Activated CD8-positive, alpha-beta memory T cell treated with anti-CD3 and anti-CD28 coated beads, Interleukin-2, amount 50 U/mL, for 1 hour (primary cell): ENCODE results near the gene CHMP4B.

ENCODE experiments used
- DNase-seq: peaks from one replicate; pipeline ENCODE4 v3.0.0-alpha.2; 2020; ENCODE audit errors: extremely low read depth

The CHMP4B gene

DNA sequence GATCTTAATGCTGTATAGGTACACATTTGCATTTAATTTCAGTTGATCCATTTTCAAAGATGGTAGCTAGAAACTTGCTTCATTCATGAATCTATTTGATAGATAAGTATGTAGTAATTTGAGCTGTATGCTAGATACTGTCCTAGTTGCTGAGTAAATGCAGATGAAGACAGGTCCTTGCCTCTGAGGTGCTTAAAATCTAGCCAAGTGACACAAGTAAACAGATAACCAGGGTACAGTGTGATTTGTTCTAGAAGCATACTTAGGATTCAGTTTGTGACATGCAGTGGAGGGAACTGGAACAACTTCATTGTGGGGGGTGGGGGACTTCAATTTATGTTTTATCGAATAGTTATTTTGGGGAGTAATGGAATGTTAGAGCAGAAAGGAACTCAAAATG, 9.2 kb downstream of the CHMP4B start:
- DNase-seq: no peak

DNA sequence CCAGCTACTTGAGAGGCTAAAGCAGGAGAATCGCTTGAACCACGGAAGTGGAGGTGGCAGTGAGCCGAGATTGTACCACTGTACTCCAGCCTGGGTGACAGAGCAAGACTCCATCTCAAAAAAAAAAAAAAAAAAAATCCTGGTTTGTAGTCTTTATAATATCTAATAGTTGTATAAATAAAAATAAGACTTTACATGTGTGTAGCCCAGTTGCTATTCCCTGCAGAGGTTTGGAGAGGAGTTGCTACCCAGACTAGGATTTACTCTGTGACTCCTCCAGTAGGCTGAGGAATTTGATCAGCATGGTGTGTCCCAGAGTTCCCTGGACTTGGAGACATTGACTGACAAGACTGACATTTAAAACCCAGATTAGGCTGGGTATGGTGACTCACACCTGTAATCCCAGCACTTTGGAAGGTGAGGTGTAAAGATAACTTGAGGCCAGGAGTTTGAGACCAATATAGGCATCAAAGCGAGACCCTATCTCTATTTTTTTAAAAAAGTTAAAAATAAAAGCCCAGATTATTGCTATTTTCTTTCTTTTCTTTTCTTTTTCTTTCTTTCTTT, 10.2 kb downstream of the CHMP4B start:
- DNase-seq: no peak

DNA sequence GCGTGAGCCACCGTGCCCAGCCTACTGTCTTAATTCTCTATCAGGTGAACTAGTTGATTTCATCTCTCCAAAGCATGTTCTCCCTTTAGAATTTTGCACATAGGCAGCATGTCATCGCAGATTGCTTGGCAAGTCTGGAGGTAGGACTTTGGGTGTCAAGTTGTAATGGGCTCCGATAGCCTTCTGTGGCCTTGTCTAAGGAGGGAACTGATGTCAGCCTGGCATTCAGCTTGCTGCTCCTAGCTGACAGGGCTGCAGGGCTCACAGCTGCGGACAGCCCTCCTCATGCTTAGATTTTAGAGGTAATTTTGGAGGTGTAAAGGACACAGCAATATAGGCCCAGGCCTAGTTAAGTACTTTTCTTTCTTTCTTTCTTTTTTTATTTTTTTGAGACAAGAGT, 11.3 kb downstream of the CHMP4B start:
- no peak for DNase-seq

DNA sequence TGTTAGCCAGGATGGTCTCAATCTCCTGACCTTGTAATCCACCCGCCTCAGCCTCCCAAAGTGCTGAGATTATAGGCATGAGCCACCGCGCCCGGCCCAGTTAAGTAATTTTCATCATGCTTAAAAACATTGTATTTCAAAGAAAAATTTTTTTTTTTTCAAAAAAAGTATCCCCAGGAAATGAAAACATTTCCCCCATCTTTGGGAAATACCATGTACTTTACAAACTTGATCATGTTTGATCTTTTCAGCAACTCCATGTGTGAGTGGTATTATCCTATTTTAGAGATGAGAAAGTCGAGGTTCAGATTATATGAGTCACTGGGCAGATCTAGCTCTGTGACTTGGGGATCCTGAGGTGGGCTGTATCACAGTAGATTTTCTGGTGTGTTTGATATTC, 11.8 kb downstream of the CHMP4B start:
- no peak for DNase-seq

DNA sequence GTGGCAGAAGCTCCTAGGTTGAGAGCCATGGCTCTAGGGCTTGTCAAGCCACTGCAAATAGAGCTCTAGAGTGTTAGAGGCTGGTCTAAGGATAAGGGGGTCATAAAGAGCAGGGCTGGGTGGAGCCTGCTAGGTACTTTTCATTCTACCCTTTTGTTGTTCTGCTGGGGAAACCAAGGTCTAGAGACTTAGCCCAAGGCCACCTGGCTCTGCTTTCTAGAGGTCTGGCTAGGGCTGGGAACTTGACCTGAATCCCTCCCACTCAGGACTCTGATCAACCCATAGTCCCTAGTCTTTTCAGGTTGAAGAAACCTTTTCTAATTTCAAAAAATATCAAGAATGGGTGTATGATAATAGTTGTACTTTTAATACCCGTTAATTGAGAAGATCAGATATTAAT, 13.7 kb downstream of the CHMP4B start:
- no peak for DNase-seq

DNA sequence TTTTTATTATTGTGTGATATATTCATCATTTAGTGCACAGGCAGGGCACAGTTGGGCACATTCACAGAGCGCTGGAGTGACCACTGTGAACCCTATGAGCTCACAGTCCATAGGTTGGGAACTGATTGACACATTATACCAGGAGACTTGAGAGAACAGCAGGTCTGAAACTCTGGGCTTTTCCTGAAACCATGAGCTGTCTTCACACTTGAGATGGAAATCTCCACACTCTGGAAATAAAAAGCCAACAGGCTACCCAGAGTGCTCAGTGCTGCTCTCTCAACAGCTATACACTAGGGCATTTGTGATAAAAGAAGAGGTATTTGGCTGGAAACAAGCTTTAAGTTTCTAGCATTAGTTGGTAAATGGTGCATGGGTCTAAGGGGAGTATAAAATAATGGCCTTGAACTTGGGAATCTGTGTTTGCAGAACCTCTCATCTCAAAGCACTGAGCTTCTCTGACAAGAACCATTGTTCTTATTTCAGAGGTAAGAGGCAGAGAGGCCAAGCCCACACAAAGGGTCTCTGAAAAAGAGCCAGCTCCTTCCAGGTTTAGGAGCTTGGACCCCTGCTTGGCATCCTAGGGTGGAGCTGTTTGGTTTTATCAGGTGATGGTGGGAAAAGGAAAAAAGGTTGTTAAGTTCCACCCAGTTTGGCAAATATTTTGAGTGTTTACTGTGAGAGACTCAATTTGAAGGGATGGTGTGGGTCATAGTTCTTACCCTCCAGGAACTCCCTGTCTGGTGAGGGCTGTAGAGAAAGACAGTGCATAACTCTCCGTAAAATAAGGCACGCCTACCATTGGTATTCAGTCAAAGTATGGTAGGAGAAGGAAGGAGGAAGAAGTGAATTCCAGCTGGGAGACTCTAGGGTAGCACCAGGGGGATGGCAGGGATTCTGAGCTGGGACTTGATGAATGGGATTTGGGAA, 14.5 kb downstream of the CHMP4B start:
- no peak for DNase-seq

DNA sequence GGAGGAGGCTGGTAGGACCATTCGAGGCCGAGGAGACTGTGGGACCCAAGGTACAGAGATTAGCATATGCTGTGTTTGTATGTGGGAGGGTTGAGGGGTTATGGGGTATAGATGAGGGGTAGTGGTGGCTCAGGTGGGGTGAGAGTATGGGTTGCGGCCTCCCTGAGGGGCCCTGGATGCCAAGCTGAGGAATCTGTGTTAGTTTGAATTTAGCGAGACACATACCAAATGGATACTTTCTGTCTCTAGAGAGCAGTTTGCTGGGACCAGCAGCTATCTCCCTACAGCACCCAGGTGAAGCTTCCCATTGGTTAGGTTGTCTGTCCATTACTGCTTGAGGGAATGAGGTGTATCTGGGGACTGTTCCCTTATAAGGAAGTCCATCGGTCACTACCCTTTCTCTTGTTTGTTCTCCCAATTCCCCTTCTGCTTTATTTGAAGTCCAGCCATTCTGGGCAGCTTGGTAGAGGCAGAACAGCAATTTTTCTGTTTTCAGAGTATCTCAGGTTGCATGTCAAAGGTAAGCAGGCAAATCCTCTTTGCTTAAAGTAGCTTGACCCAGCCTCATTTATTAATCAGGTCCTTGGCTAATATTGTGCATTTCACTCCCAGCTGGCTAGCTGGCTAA, 15.2 kb downstream of the CHMP4B start:
- DNase-seq: no peak

DNA sequence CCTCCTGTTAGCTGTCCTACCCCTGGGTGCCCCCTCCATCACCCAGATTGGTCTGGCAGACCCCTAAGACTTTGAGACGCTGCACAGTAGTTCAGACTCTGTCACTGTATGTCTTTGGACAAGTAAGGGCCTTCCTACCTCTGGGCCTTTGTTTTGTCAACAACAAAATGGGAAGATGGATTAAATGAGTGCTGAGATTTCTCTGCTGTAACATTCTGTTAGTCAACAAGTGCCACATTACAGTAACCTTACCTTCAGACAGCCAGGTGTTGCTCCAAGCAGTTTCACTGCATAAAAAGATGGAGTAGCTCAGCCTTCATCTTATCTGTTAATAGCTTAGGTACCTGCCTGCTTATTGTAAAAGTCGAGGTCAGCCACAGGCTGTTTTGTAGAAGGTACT, 16.0 kb downstream of the CHMP4B start:
- no peak for DNase-seq

DNA sequence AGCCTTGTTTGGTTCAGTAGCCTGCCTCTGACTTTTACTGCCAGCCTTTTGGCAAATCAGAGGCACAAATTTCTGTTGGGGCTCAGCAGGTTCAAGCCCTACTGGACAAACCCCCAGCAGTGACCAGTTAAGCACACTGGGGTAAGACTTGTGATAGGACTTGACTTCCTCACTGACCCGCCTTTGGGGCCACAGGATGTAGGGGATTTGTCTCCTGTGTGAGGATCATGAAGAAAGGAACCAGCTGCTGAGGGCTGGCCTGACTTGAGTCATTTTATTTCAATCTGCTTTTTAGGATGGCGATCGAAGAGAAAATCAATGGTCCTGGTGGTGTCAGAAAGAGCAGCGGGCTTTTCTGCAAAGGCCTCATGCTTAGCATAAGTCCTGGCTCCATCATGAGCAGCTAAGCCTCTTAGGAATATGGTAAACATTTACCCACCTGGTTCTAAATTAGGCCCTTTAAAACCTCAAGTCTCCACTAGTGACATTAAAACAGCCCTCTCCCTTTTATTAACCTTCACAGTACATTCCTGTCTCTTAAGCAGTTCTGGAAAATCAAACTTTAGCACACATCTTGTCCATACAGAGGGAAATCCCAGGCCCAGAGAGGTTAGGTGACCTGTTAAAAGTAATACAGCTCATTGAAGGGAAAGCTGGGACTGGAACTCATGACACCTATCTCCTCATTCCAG, 16.6 kb downstream of the CHMP4B start:
- no peak for DNase-seq

DNA sequence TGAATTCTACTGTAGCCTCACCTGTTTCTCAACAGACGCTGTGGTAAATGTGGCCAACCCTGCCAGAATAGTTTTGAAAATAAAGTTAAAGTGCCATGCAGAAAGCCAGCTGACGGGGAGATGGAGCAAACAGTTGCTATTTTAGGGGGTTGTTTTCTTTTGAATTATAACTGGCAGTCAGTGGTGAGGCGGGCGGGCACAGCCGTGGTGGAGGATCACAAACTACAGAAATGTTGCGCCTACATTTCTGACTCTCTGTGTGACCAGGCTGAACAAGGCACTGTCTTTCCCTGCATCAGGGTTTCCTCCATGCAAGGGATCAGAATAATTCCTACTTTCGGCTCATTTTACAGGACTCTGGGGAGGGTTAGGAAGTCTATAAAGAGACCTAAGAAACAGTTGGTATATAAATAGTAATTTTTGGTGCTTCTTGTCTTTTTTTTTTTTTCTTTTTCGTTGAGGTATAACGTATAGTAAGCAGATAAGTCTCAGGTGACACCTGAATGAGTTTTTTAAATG, 17.2 kb downstream of the CHMP4B start:
- DNase-seq: no peak

DNA sequence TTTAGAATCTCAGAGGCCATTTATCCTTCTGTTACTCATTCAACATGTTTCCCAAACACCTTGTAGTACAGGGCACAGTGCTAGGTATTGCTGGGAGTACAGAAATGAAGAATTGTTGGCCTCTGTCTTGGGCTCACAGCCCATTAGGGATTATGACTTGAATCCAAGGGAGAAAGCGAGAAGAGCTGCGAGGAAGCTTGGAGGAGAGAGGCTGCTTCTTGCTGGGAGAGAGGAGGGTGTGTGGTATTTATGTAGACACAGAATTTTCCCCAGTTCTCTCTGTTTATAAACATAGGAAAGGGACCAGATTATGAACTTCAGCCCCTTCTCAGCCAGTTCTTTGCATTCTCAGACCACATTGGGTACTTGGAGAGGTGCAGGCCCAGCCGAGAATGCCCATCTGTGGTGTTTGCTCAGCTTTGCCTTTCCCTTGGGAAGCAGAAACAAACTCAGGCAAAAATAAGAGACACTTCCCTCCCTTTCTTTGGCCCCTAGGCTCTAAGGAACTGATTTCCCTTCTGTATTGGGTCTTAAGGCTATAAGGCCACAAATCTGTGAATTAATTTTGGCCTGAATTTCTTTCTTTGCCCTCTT, 17.9 kb downstream of the CHMP4B start:
- DNase-seq: no peak

DNA sequence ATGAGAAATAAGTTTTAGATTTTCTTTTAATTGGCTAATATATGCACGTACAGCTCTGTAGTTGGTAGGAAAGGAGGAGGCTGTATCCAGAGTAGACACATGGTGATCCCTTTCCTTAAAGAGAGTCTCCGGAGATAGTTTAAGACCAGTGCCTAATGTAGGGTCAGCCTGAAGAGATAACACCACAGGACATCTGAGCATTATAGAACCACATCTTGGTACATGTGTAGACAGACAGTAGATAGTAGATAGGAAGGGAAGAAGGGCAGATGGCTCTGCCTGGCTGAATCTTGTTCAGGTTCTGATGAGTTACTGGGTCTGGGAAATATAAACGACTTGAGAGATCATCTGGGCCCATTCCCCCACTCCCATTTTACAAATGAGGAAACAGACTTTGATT, 18.5 kb downstream of the CHMP4B start:
- DNase-seq: no peak

DNA sequence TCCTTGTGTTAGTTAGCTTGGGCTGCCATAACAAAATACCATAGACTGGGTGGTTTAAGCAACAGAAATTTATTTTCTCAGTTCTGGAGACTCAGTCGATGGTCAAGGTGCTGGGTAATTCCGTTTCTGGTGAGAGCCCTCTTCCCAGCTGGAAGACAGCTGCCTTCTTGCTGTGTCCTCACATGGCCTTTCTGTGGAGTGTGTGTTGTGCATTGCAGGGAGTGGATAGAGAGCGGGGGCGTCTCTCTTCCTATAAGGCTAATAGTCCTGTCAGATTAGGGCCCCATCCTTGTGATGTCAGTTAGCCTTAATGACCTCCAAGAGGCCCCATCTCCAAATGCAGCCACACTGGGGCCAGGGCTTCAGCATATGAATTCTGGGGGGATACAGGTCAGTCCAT, 19.2 kb downstream of the CHMP4B start:
- DNase-seq: no peak

DNA sequence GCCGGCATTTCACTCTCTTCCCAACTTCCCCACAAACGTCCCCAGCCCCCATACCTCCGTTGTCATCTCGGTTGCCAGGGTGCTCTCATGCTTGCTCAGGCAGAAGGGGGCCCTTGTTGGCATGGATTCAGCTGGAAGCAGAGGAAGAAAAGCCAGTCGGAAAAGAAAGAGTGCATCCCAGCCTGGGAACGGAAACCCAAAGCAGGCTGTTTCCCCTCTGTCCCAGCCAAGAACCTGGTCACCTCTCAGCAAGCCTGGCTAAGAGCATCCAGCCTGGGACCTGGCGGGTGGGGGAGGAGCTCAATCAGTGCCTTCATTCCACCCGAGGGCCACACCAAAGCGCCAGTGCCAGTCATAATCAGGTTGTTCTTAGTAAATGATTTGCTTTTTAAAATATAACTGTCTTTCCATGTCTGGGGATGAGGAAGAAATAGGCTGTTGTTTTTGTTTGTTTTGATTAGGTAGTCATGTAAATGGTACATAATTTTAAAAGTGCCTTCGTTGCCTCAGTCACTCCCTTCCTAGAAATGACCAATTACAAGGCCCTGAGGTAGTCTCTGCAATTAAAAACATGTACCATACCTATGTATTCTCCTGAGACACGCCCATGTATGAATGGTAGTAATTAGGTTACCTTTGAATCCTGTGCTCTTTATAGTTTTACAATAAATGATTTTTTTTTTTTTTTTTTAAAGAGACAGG, 21.1 kb downstream of the CHMP4B start:
- no peak for DNase-seq

DNA sequence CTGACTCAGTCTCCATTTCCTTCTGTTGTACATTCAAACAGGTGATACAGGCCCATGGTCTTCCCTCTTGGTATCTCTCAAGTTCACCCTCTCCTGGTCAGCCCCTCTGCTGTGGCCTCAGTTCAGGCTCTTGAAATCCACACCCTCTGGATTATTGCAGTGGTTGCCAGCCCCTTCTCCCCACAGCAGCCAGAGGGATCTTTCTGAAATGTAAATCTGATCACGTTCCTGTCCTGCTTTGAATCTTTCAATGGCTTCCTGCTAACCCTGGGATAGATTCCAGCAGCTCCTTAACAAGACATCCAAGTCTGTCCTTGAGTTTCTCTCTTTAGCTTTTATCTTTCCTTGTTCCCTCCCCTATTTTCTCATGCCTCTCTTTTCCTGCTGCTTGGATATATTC, 22.2 kb downstream of the CHMP4B start:
- DNase-seq: no peak

DNA sequence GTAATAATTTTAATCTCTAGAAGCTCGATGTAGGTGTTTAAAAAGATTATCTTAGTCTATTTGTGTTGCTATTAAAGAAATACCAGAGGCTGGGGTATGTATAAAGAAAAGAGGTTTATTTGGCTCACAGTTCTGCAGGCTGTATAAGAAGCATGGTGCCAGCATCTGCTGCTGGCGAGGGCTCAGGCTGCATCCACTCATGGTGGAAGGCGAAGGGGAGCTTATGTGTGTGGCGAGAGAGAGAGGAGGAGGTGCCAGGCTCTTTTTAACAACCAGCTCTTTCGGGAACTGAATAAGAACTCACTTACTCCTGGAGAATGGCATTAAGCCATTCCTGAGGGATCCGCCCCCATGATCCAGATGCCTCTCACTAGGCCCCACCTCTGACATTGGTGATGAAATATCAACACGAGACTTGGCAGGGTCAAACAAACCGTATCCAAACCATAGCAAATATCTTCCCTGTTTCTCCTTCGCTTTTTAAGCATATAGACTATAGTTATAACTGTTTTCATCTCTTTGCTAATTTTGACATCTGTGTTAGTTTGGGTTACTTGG, 24.5 kb downstream of the CHMP4B start:
- no peak for DNase-seq

DNA sequence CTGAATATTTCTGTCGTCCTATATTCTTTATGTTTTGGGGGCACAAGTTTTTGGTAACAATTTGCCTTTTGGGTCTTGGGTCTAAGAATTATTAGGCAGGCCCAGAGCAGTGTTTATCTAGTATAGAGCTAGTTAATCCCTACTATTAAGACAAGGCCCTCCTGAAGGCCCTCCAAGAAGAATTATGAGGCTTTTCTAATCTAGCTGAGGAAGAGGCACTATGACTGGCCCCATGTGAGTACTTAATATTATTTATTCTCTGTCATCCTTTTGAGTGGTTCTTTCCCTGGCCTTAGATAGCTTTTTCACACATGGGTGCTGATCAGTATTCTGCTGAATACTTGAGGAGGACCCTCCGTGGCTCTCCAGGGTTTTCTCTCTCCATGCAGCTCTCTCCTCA, 25.1 kb downstream of the CHMP4B start:
- DNase-seq: no peak

DNA sequence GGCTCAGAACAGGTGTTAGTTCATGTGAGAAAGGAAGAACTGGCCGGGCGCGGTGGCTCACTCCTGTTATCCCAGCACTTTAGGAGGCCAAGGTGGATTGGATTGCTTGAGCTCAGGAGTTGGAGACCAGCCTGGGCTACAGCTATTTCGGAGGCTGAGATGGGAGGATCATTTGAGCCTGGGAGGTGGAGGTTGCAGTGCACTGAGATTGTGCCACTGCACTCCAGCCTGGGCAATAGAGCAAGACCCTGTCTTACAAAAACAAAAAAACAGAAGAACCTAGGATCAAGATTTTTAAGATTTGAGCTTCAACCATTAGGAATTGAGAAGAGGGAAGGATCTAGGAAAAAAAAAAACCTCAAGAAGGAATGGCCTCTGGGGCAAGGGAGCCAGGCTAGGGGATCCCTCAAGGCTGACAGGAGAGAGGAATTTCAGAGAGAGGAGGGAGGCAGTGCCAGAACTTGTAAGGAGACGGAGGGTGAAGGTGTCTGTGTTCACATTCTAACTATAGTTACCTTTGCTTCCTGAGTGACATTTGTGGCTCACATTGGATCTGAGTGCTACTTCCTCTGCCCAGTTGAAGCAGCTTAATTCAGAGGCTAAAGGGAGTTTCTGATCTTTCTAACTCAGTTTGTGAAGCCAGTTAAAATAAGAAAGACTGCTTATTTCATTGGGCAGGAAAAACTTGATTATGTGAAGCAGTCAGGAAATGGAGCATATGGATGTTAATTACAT, 26.1 kb downstream of the CHMP4B start:
- no peak for DNase-seq

DNA sequence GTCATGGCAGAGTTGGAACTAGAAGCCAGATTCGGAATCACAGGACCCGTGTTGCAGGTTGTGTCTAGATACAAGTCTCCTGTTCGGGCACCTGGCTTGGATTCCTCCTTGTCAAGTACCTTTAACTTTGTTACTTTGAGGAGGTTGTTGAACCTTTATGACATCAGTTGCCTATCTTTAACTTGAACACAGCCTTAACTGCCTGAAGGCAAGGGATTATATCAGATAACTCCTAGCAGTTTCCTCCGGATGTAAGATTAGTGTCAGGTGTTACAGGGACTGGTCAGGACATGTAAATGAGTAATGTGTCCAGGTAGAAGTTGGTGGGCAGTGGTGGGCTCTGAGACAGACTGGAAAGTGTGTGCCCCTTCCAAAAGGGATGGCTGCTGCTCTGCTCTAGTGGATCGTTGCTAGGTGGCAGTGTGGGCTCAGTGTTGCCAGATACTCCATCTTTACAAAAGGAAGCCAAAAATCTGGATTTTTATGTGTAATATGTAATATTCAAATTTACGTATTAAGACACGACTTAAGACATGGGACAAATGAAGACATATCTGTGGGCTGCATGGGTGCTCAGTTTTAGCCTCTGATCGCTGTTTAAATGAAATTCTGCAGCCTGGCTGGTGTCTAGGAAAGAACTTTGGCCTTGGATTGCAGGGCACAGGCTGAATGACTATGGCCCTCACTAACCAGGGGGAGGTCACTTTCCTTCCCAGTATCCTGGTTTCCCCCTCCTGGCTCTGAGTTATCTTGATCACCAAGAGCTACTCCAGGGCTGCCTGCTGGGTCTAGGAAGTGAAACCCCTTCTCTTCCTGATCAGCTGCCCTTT, 27.1 kb downstream of the CHMP4B start:
- no peak for DNase-seq
